ENCODE results near the gene ST8SIA1.

GRCh38 chr12:22180705-22181104 lies 153.8 kb downstream of the ST8SIA1 start:
- TF ChIP-seq CTCF (IDR thresholded peaks at IDR 0.05) (no peak), POLR2AphosphoS5 (IDR thresholded peaks at IDR 0.05) (no peak)

Measured in breast epithelium (tissue), 3 donors.